B cell (primary cell): ENCODE results near the gene SCN2B. TPM values are rescaled to one million over a fixed set of nuclear protein-coding genes. Genes with fewer than 3 reads are reported as not detected.

Source experiments
- ATAC-seq: fragments of 200-7000 bp; cut with Tn5 transposase; one replicate; pipeline ENCODE4 v1.10.0; 2021; ENCODE audit warnings: low read depth, mild to moderate bottlenecking, moderate number of reproducible peaks, moderate library complexity
- CTCF ChIA-PET: fragments of 350-600 bp; sonication (Branson Sonifier 250); formaldehyde crosslinking; loops from one replicate; lab custom pipeline; 2021; ENCODE audit warnings: antibody characterized with exemption, inconsistent platforms; lab: Charles Lee
- POLR2A ChIA-PET: fragments of 350-600 bp; sonication (Branson Sonifier 250); formaldehyde crosslinking; loops from one replicate; lab custom pipeline; 2021; ENCODE audit warnings: antibody characterized with exemption; lab: Charles Lee
- DNase-seq: peaks from one replicate; pipeline ENCODE4 v3.0.0; 2013
- H2AFZ ChIP-seq: 2 replicates; pipeline ENCODE4 v1.6.1; 2012; ENCODE audit warnings: mild to moderate bottlenecking, low read depth, low read length; ENCODE audit not compliant: insufficient read depth, poor library complexity, severe bottlenecking
- H3K27ac ChIP-seq, 2 donors: 1 replicate in 1 of 2; 2 replicates in 1 of 2; pipeline ENCODE4 v1.5.1; 2012 to 2013; ENCODE audit warnings: low read length in 2 of 2, mild to moderate bottlenecking in 2 of 2, moderate library complexity in 1 of 2
- H3K27me3 ChIP-seq, 4 experiments: fragments of 200-600 bp in 1 of 4; sonication (generic) in 1 of 4; replicated peaks in 1 of 4; 1 replicate in 2 of 4; 2 replicates in 2 of 4; pipeline versions ENCODE4 v1.6.1 to v1.7.0; 2013 to 2016; ENCODE audit warnings: low read length in 3 of 4, mild to moderate bottlenecking in 2 of 4, mixed read lengths in 1 of 4, moderate library complexity in 1 of 4; ENCODE audit not compliant: insufficient read depth in 4 of 4, control insufficient read depth in 3 of 4; ENCODE audit errors: control extremely low read depth in 1 of 4
- H3K36me3 ChIP-seq, 2 experiments: replicated peaks in 1 of 2; 1 replicate in 1 of 2; 2 replicates in 1 of 2; pipeline versions ENCODE4 v1.6.1 to v1.7.1; 2013; ENCODE audit warnings: low read length in 1 of 2; ENCODE audit not compliant: insufficient read depth in 2 of 2, control insufficient read depth in 1 of 2; ENCODE audit errors: control extremely low read depth in 1 of 2, extremely low read depth in 1 of 2
- H3K4me1 ChIP-seq, 2 donors: fragments of 200-600 bp in 1 of 2; sonication (generic) in 1 of 2; 1 replicate in 1 of 2; 2 replicates in 1 of 2; pipeline versions ENCODE4 v1.5.1 to v1.6.1; 2013 to 2017; ENCODE audit warnings: low read length in 2 of 2; ENCODE audit not compliant: control insufficient read depth in 2 of 2, insufficient read depth in 2 of 2
- H3K4me2 ChIP-seq: replicated peaks from 2 replicates; pipeline ENCODE3; 2012; ENCODE audit warnings: mild to moderate bottlenecking, low read depth, low read length; ENCODE audit not compliant: poor library complexity, severe bottlenecking
- H3K4me3 ChIP-seq, 5 experiments: fragments of 200-600 bp in 1 of 5; sonication (generic) in 1 of 5; 1 replicate in 3 of 5; 2 replicates in 2 of 5; pipeline versions ENCODE4 v1.5.1 to v1.7.0; 2011 to 2016; ENCODE audit warnings: low read length in 4 of 5, mild to moderate bottlenecking in 4 of 5, low read depth in 2 of 5, control low read depth in 1 of 5, moderate library complexity in 1 of 5; ENCODE audit not compliant: insufficient read depth in 1 of 5; ENCODE audit errors: control extremely low read depth in 1 of 5, extremely low read depth in 1 of 5
- H3K79me2 ChIP-seq: fragments of 200-600 bp; sonication (generic); one replicate; pipeline ENCODE4 v1.6.0; 2016; ENCODE audit warnings: low read length; ENCODE audit not compliant: control insufficient read depth, insufficient read depth
- H3K9ac ChIP-seq: fragments of 200-600 bp; sonication (generic); 2 replicates; pipeline ENCODE4 v1.6.1; 2017; ENCODE audit warnings: mild to moderate bottlenecking, low read length, moderate library complexity
- H3K9me3 ChIP-seq, 3 donors: one replicate each; pipeline versions ENCODE4 v1.6.1 to v1.7.1; 2013; ENCODE audit warnings: low read length in 2 of 3; ENCODE audit not compliant: control insufficient read depth in 2 of 3, insufficient read depth in 1 of 3; ENCODE audit errors: control extremely low read depth in 1 of 3
- H4K20me1 ChIP-seq: 2 replicates; pipeline ENCODE4 v1.6.0; 2012; ENCODE audit warnings: mild to moderate bottlenecking, low read length; ENCODE audit not compliant: insufficient read depth, control insufficient read depth, poor library complexity, severe bottlenecking
- H3K27ac Mint-ChIP-seq: one replicate; pipeline ENCODE4 v1.8.0; 2021; ENCODE audit warnings: mixed read lengths
- H3K27me3 Mint-ChIP-seq: one replicate; pipeline ENCODE4 v1.8.0; 2021; ENCODE audit warnings: mixed read lengths
- H3K4me1 Mint-ChIP-seq: one replicate; pipeline ENCODE4 v1.8.0; 2021; ENCODE audit warnings: mixed read lengths
- H3K4me3 Mint-ChIP-seq: one replicate; pipeline ENCODE4 v1.8.0; 2021; ENCODE audit warnings: mixed read lengths
- H3K9me3 Mint-ChIP-seq: one replicate; pipeline ENCODE4 v1.8.0; 2022; ENCODE audit warnings: mixed read lengths; ENCODE audit not compliant: insufficient read depth
- CTCF ChIP-seq: fragments of 200-600 bp; IDR thresholded peaks from one replicate; pipeline ENCODE4 v1.8.0; 2022; ENCODE audit warnings: antibody characterized with exemption, mild to moderate bottlenecking
- EZH2 ChIP-seq: IDR thresholded peaks from 2 replicates; pipeline ENCODE4 v1.6.1; 2012; ENCODE audit warnings: borderline replicate concordance, low read depth, mild to moderate bottlenecking, moderate library complexity, low read length; ENCODE audit not compliant: insufficient read depth, poor library complexity, severe bottlenecking
- WGBS: methylation state at CpG from one replicate; pipeline ENCODE4 v1.1.5; 2013; ENCODE audit warnings: missing lambda C conversion rate; ENCODE audit not compliant: insufficient coverage; 5-methylcytosine and 5-hydroxymethylcytosine counted together
- intact Hi-C: fragments of 100-400 bp; cut with micrococcal nuclease; formaldehyde crosslinking; loops from one replicate; pipeline ENCODE4 v1.10.0; 2022
- polyA plus RNA-seq: library from polyadenylated mRNA; depleted of rRNA; stranded (reverse); fragments of >200 nt; gene quantifications from 2 replicates; pipeline ENCODE4 v1.2.3, GENCODE V29; 2012
- total RNA-seq, 2 donors: library from RNA; stranded (reverse); fragments of 120-200 nt in 1 of 2; gene quantifications; 1 replicate in 1 of 2; 2 replicates in 1 of 2; pipeline versions ENCODE4 v1.2.3 to v1.2.4, GENCODE V29; 2013 to 2022

The SCN2B gene
- total and polyA plus RNA-seq, 2 donors (not counting 1 experiment from before 2014, with no cell fraction given): not detected

- H3K4me1 ChIP-seq: peaks cover 1 to 7% of the 10 kb centered on the region in 2 donors
- ATAC-seq (no peak), DNase-seq (no peak)
- ChIA-PET CTCF (interaction anchor here (1.4 to 2.6 kb wide), 3 partner anchors 94 to 152 kb away, joined by 6 to 9 read pairs (median 7); no protein-coding TSS in a partner anchor), POLR2A (no interaction called here)
- no peak overlapping the region for H3K9ac ChIP-seq
- Mint-ChIP-seq H3K27me3 (peaks cover 4% of the 10 kb centered on the region), H3K4me3 (no peak overlapping the region), H3K9me3 (no peaks in the 10 kb centered on the region), H3K4me1 (peaks cover 3% of the 10 kb centered on the region), H3K27ac (no peak overlapping the region)
- no peak overlapping the region for H3K4me2 ChIP-seq
- 91% methylated on average over 7 of the region's 9 CpGs for WGBS
- H3K36me3 ChIP-seq: no peaks in the 10 kb centered on the region
- no peak overlapping the region for H2AFZ ChIP-seq
- no peaks in the 10 kb centered on the region for H3K9me3 ChIP-seq
- intact Hi-C loops: no loop called here
- H3K79me2 ChIP-seq: no peaks in the 10 kb centered on the region
- H3K27me3 ChIP-seq: peaks cover 0 to 10% (median 2%) of the 10 kb centered on the region in 4 experiments
- H3K4me3 ChIP-seq: no peak overlapping the region
- no peaks in the 10 kb centered on the region for H4K20me1 ChIP-seq
- no peak overlapping the region for H3K27ac ChIP-seq
- TF ChIP-seq EZH2 (no peak), CTCF (no peak)
These were observed 24.7 kb upstream of the SCN2B start for GRCh38 chr11:118200901-118201680.

- no peak overlapping the region for H3K4me3 Mint-ChIP-seq
- no peak overlapping the region for H3K4me3 ChIP-seq
- H3K27ac Mint-ChIP-seq: no peak overlapping the region
- no CpG with 5 or more reads among the region's 5 CpGs for WGBS
- H3K27me3 ChIP-seq: peaks cover 0 to 10% (median 2%) of the 10 kb centered on the region in 4 experiments
- H3K4me1 ChIP-seq: peaks cover 0 to 3% of the 10 kb centered on the region in 2 donors
- H3K9me3 ChIP-seq: no peaks in the 10 kb centered on the region
- intact Hi-C loops: no loop called here
- no peak overlapping the region for H3K27ac ChIP-seq
- no peaks in the 10 kb centered on the region for H4K20me1 ChIP-seq
- no peaks in the 10 kb centered on the region for H3K9me3 Mint-ChIP-seq
- H3K79me2 ChIP-seq: no peaks in the 10 kb centered on the region
- H3K36me3 ChIP-seq: no peaks in the 10 kb centered on the region
- ATAC-seq: no peak
- TF ChIP-seq CTCF: no peak
- TF ChIP-seq EZH2: no peak
- peaks cover 3% of the 10 kb centered on the region for H3K27me3 Mint-ChIP-seq
- H3K4me2 ChIP-seq: no peak overlapping the region
- ChIA-PET CTCF (interaction anchor here (1.2 to 3.2 kb wide), 4 partner anchors 13 to 292 kb away, joined by 3 to 92 read pairs (median 34); no protein-coding TSS in a partner anchor), POLR2A (no interaction called here)
- no peaks in the 10 kb centered on the region for H3K4me1 Mint-ChIP-seq
- H3K9ac ChIP-seq: no peak overlapping the region
- DNase-seq: no peak
- no peak overlapping the region for H2AFZ ChIP-seq
These were observed 24.1 kb upstream of the SCN2B start for GRCh38 chr11:118200497-118200896.
